ENCODE data around the gene ADK.

Gene ADK

GRCh38 chr10:74755273-74755672, 604.3 kb downstream of the ADK start:
- Mint-ChIP-seq H3K4me1 (peaks cover 19% of the 10 kb centered on the region), H3K36me3 (ENCODE audit: low read depth) (no peaks in the 10 kb centered on the region), H3K9me3 (no peaks in the 10 kb centered on the region), H3K27ac (no peak overlapping the region), H3K27me3 (ENCODE audit: low read depth, poor library complexity) (peaks cover 3% of the 10 kb centered on the region), H3K4me3 (no peak overlapping the region)
- DNase-seq, result no peak
- no peak for TF ChIP-seq CTCF (IDR thresholded peaks at IDR 0.05)

Measured in nephron progenitor cell (in vitro differentiated cells).